ENCODE results near the gene OSR1. TPM values are rescaled to one million over a fixed set of nuclear protein-coding genes. Genes with fewer than 3 reads are reported as not detected.

OSR1 gene
- total and polyA plus RNA-seq, 4 donors: 0.14 to 0.70 (median 0.17) TPM; not detected in 1

GRCh38 chr2:19347619-19348562 is 10.5 kb downstream of the OSR1 start:
- Histone ChIP-seq H3K27ac (ENCODE audit: low read depth in 1 of 2, low read length in 2 of 2) (peak overlapping the region; percentile 80 to 89), H3K27me3 (ENCODE audit: control insufficient read depth in 4 of 4, insufficient read depth in 4 of 4, low read length in 3 of 4) (peaks cover 0 to 6% (median 3%) of the 10 kb centered on the region in 4 donors), H3K9me3 (ENCODE audit: control insufficient read depth in 4 of 4, low read length in 3 of 4) (no peaks in the 10 kb centered on the region), H3K4me3 (ENCODE audit: low read depth in 1 of 3, low read length in 3 of 3) (peak overlapping the region; percentile 71 to 88 (median 84)), H3K4me1 (ENCODE audit: control insufficient read depth in 4 of 4, insufficient read depth in 4 of 4, low read length in 3 of 4) (peaks cover 7 to 34% (median 22%) of the 10 kb centered on the region in 4 donors), H3K36me3 (ENCODE audit: control insufficient read depth in 4 of 4, insufficient read depth in 3 of 4, low read depth in 1 of 4, low read length in 3 of 4) (peaks cover 0 to 3% (median 0%) of the 10 kb centered on the region in 4 donors), H3K9ac (ENCODE audit: low read depth in 1 of 2, low read length in 2 of 2) (peak overlapping the region; percentile 61 to 73)
- TF ChIP-seq ATF3 (IDR thresholded peaks at IDR 0.05) (no peak), SP1 (IDR thresholded peaks at IDR 0.05) (peak; percentile 65), RXRA (IDR thresholded peaks at IDR 0.05) (peak in 1 of 2 donors; percentile 6), JUND (IDR thresholded peaks at IDR 0.05) (no peak), HNF4G (IDR thresholded peaks at IDR 0.05) (no peak), EGR1 (IDR thresholded peaks at IDR 0.05; ENCODE audit: low read depth in 2 of 2) (no peak), CTCF (IDR thresholded peaks at IDR 0.05; ENCODE audit: low read depth, low read length, missing input control) (no peak), FOXA1 (IDR thresholded peaks at IDR 0.05) (no peak), GABPA (IDR thresholded peaks at IDR 0.05 in 1 of 2, conservative IDR thresholded peaks at IDR 0.05 in 1 of 2) (peak in 1 of 2 donors; percentile 16), REST (IDR thresholded peaks at IDR 0.05) (peak; percentile 66), FOXA2 (IDR thresholded peaks at IDR 0.05) (no peak), MAX (IDR thresholded peaks at IDR 0.05) (no peak), ZBTB33 (IDR thresholded peaks at IDR 0.05) (no peak), NR2F2 (IDR thresholded peaks at IDR 0.05) (no peak), YY1 (IDR thresholded peaks at IDR 0.05) (peak; percentile 93), TAF1 (conservative IDR thresholded peaks at IDR 0.05) (no peak), RAD21 (IDR thresholded peaks at IDR 0.05) (peak in 1 of 2 donors; percentile 38), HNF4A (conservative IDR thresholded peaks at IDR 0.05) (peak in 1 of 2 donors; percentile 4)
- DNase-seq (ENCODE audit: low spot score): peak; percentile 98
- 2% methylated on average over 76 of the region's 76 CpGs for WGBS
